KOPT-K1 (cell line): Measurements from ENCODE around the gene AATF.

Experiments
- H3K27ac ChIP-seq: fragments of 200-600 bp; sonication (generic); 2 replicates; pipeline ENCODE4 v1.5.1; 2016; ENCODE audit warnings: antibody characterized with exemption, mild to moderate bottlenecking, low read depth, low read length; ENCODE audit not compliant: poor library complexity, severe bottlenecking
- H3K36me3 ChIP-seq: fragments of 200-600 bp; sonication (generic); 2 replicates; pipeline ENCODE4 v1.5.1; 2017; ENCODE audit warnings: antibody characterized with exemption, mild to moderate bottlenecking, low read length, moderate library complexity; ENCODE audit not compliant: insufficient read depth
- H3K9me3 ChIP-seq: fragments of 200-600 bp; sonication (generic); 2 replicates; pipeline ENCODE4 v1.5.1; 2017; ENCODE audit warnings: antibody characterized with exemption, low read length, mild to moderate bottlenecking; ENCODE audit not compliant: insufficient read depth, poor library complexity, severe bottlenecking

Gene AATF

GRCh38 chr17:36935671-36936454 is 12.9 kb upstream of the AATF start:
- no peak overlapping the region for H3K27ac ChIP-seq
- H3K9me3 ChIP-seq = peaks cover 2% of the 10 kb centered on the region
- H3K36me3 ChIP-seq = no peaks in the 10 kb centered on the region

- Histone ChIP-seq H3K9me3 (peaks cover 9% of the 10 kb centered on the region), H3K27ac (no peak overlapping the region), H3K36me3 (no peaks in the 10 kb centered on the region)
These were observed 12.2 kb upstream of the AATF start for GRCh38 chr17:36936455-36937000.

GRCh38 chr17:36937001-36937958 is 11.5 kb upstream of the AATF start, which contains the start of gene LHX1:
LHX1 (plus strand) TSS chr17:36937475; CDS start chr17:36938198, 723 bp downstream.
- H3K36me3 ChIP-seq = no peaks in the 10 kb centered on the region
- H3K27ac ChIP-seq = no peak within 1 kb of the TSS
- peaks cover 16% of the 10 kb centered on the region for H3K9me3 ChIP-seq

- H3K36me3 ChIP-seq = no peaks in the 10 kb centered on the region
- H3K27ac ChIP-seq = no peak overlapping the region
- H3K9me3 ChIP-seq = peaks cover 23% of the 10 kb centered on the region
These were observed 10.7 kb upstream of the AATF start for GRCh38 chr17:36937959-36938565.

- Histone ChIP-seq H3K27ac (no peak overlapping the region), H3K9me3 (peaks cover 23% of the 10 kb centered on the region), H3K36me3 (no peaks in the 10 kb centered on the region)
These were observed 10.1 kb upstream of the AATF start for GRCh38 chr17:36938566-36939051.

GRCh38 chr17:36939052-36939801 is 9.5 kb upstream of the AATF start:
- H3K9me3 ChIP-seq = peaks cover 23% of the 10 kb centered on the region
- H3K36me3 ChIP-seq = no peaks in the 10 kb centered on the region
- H3K27ac ChIP-seq = no peak overlapping the region

- H3K9me3 ChIP-seq = peaks cover 23% of the 10 kb centered on the region
- H3K36me3 ChIP-seq = no peaks in the 10 kb centered on the region
- no peak overlapping the region for H3K27ac ChIP-seq
These were observed 8.9 kb upstream of the AATF start for GRCh38 chr17:36939802-36940312.

- Histone ChIP-seq H3K27ac (no peak overlapping the region), H3K36me3 (no peaks in the 10 kb centered on the region), H3K9me3 (peaks cover 23% of the 10 kb centered on the region)
These were observed 8.2 kb upstream of the AATF start for GRCh38 chr17:36940313-36941264.

GRCh38 chr17:36941265-36942010 is 7.3 kb upstream of the AATF start:
- Histone ChIP-seq H3K27ac (no peak overlapping the region), H3K9me3 (peaks cover 23% of the 10 kb centered on the region), H3K36me3 (no peaks in the 10 kb centered on the region)

- H3K9me3 ChIP-seq = peaks cover 23% of the 10 kb centered on the region
- no peaks in the 10 kb centered on the region for H3K36me3 ChIP-seq
- H3K27ac ChIP-seq = no peak overlapping the region
These were observed 6.6 kb upstream of the AATF start for GRCh38 chr17:36942019-36942599.

- Histone ChIP-seq H3K36me3 (no peaks in the 10 kb centered on the region), H3K27ac (no peak overlapping the region), H3K9me3 (peaks cover 23% of the 10 kb centered on the region)
These were observed 6.1 kb upstream of the AATF start for GRCh38 chr17:36942631-36943125.
